ENCODE results near the gene TOLLIP.
"Not testable (repeated sequence)": the region's sequence is repeated elsewhere in the genome, so short reads cannot be mapped to it uniquely, and the experiment has no call there.

DNA sequence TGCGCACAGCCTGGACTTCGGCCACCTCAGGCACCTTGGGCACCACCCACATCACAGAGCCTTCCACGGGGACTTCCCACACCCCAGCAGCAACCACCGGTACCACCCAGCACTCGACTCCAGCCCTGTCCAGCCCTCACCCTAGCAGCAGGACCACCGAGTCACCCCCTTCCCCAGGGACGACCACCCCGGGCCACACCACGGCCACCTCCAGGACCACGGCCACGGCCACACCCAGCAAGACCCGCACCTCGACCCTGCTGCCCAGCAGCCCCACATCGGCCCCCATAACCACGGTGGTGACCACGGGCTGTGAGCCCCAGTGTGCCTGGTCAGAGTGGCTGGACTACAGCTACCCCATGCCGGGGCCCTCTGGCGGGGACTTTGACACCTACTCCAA, 60.5 kb downstream of the TOLLIP start:
- TF ChIP-seq HDAC2 (IDR thresholded peaks at IDR 0.05); RFX5 (IDR thresholded peaks at IDR 0.05); RCOR1 (IDR thresholded peaks at IDR 0.05; ENCODE audit: low read depth, low read length); POLR2A (IDR thresholded peaks at IDR 0.05; ENCODE audit: low read length); TP53 (CRISPR knock-in tag; IDR thresholded peaks at IDR 0.05); EHMT2 (IDR thresholded peaks at IDR 0.05; ENCODE audit: low read depth); MYC (IDR thresholded peaks at IDR 0.05; ENCODE audit: borderline replicate concordance, low read length); JUNB (IDR thresholded peaks at IDR 0.05): not testable (repeated sequence)
- TF ChIP-seq, protein P1, sequence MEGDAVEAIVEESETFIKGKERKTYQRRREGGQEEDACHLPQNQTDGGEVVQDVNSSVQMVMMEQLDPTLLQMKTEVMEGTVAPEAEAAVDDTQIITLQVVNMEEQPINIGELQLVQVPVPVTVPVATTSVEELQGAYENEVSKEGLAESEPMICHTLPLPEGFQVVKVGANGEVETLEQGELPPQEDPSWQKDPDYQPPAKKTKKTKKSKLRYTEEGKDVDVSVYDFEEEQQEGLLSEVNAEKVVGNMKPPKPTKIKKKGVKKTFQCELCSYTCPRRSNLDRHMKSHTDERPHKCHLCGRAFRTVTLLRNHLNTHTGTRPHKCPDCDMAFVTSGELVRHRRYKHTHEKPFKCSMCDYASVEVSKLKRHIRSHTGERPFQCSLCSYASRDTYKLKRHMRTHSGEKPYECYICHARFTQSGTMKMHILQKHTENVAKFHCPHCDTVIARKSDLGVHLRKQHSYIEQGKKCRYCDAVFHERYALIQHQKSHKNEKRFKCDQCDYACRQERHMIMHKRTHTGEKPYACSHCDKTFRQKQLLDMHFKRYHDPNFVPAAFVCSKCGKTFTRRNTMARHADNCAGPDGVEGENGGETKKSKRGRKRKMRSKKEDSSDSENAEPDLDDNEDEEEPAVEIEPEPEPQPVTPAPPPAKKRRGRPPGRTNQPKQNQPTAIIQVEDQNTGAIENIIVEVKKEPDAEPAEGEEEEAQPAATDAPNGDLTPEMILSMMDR (IDR thresholded peaks at IDR 0.05): not testable (repeated sequence)
- TF ChIP-seq, protein P2, sequence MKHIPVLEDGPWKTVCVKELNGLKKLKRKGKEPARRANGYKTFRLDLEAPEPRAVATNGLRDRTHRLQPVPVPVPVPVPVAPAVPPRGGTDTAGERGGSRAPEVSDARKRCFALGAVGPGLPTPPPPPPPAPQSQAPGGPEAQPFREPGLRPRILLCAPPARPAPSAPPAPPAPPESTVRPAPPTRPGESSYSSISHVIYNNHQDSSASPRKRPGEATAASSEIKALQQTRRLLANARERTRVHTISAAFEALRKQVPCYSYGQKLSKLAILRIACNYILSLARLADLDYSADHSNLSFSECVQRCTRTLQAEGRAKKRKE (CRISPR knock-in tag; IDR thresholded peaks at IDR 0.05; ENCODE audit: low read depth): not testable (repeated sequence)
- TF ChIP-seq, protein P3, sequence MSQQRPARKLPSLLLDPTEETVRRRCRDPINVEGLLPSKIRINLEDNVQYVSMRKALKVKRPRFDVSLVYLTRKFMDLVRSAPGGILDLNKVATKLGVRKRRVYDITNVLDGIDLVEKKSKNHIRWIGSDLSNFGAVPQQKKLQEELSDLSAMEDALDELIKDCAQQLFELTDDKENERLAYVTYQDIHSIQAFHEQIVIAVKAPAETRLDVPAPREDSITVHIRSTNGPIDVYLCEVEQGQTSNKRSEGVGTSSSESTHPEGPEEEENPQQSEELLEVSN (IDR thresholded peaks at IDR 0.05; ENCODE audit: borderline replicate concordance, low read depth): not testable (repeated sequence)

Data from A549 (cell line).